ENCODE data around the gene ITLN1.
A peak's percentile ranks its signal among the peaks of the same experiment; 100 is the strongest.
"Not testable (repeated sequence)": the region's sequence is repeated elsewhere in the genome, so short reads cannot be mapped to it uniquely, and the experiment has no call there.

ITLN1 gene

GRCh38 chr1:160885042-160885441, at the start of gene ITLN1:
ITLN1 (minus strand) TSS chr1:160885180; CDS start chr1:160884877, 303 bp downstream.
- DNase-seq: no peak

- DNase-seq: not testable (repeated sequence)
Observed at GRCh38 chr1:160933305-160933704, 48.3 kb upstream of the ITLN1 start.

- DNase-seq: peak; percentile 15
Observed at GRCh38 chr1:160925652-160926244, 40.8 kb upstream of the ITLN1 start.

GRCh38 chr1:160924791-160925651, 40.0 kb upstream of the ITLN1 start:
- no peak for DNase-seq

- no peak for DNase-seq
Observed at GRCh38 chr1:160916666-160917065, 31.7 kb upstream of the ITLN1 start.

GRCh38 chr1:160913229-160913628, 28.2 kb upstream of the ITLN1 start:
- not testable (repeated sequence) for DNase-seq

GRCh38 chr1:160911925-160912324, 26.9 kb upstream of the ITLN1 start:
- DNase-seq: no peak

GRCh38 chr1:160911441-160911840, 26.5 kb upstream of the ITLN1 start:
- no peak for DNase-seq

GRCh38 chr1:160910170-160910750, 25.3 kb upstream of the ITLN1 start:
- no peak for DNase-seq

GRCh38 chr1:160907976-160908375, 23.0 kb upstream of the ITLN1 start:
- no peak for DNase-seq

GRCh38 chr1:160905617-160905989, 20.6 kb upstream of the ITLN1 start:
- DNase-seq: no peak

- no peak for DNase-seq
Observed at GRCh38 chr1:160904783-160905616, 20.0 kb upstream of the ITLN1 start.

- not testable (repeated sequence) for DNase-seq
Observed at GRCh38 chr1:160902251-160902650, 17.3 kb upstream of the ITLN1 start.

- no peak for DNase-seq
Observed at GRCh38 chr1:160901768-160902167, 16.8 kb upstream of the ITLN1 start.

- not testable (repeated sequence) for DNase-seq
Observed at GRCh38 chr1:160900683-160901082, 15.7 kb upstream of the ITLN1 start.

- DNase-seq: not testable (repeated sequence)
Observed at GRCh38 chr1:160894368-160895135, 9.6 kb upstream of the ITLN1 start.

- no peak for DNase-seq
Observed at GRCh38 chr1:160891474-160891873, 6.5 kb upstream of the ITLN1 start.

- no peak for DNase-seq
Observed at GRCh38 chr1:160888926-160889325, 3.9 kb upstream of the ITLN1 start.

- no peak for DNase-seq
Observed at GRCh38 chr1:160887071-160887470, 2.1 kb upstream of the ITLN1 start.

- peak; percentile 5 for DNase-seq
Observed at GRCh38 chr1:160884579-160884978, 401 bp downstream of the ITLN1 start.

GRCh38 chr1:160883581-160884513, 1.1 kb downstream of the ITLN1 start:
- DNase-seq: no peak
